WERI-Rb-1 (cell line): ENCODE data around the gene SNAP29.

Source experiments
- DNase-seq: peaks from one replicate; pipeline ENCODE4 v3.0.0-alpha.2; 2020
- H3K27ac ChIP-seq: fragments of 250-450 bp; sonication (Bioruptor Pico); 2 replicates; pipeline ENCODE4 v1.5.1; 2020; ENCODE audit warnings: mild to moderate bottlenecking, moderate library complexity
- H3K27me3 ChIP-seq: fragments of 250-450 bp; sonication (Bioruptor Pico); 2 replicates; pipeline ENCODE4 v1.5.1; 2021; ENCODE audit warnings: mild to moderate bottlenecking, low read depth, moderate library complexity; ENCODE audit not compliant: insufficient read depth, severe bottlenecking
- H3K36me3 ChIP-seq: fragments of 250-450 bp; sonication (Bioruptor Pico); 2 replicates; pipeline ENCODE4 v1.5.1; 2020; ENCODE audit warnings: mild to moderate bottlenecking, moderate library complexity
- H3K4me3 ChIP-seq: 2 replicates; pipeline ENCODE4 v1.5.1; 2011; ENCODE audit warnings: low read depth, mild to moderate bottlenecking, control low read depth, low read length
- H3K9me3 ChIP-seq: fragments of 250-450 bp; sonication (Bioruptor Pico); 2 replicates; pipeline ENCODE4 v1.5.1; 2021; ENCODE audit warnings: mild to moderate bottlenecking, moderate library complexity; ENCODE audit not compliant: severe bottlenecking
- TF ChIP-seq, protein P1 (sequence below): IDR thresholded peaks from 2 replicates; pipeline ENCODE4 v1.5.1; 2011; ENCODE audit warnings: low read depth, mild to moderate bottlenecking, control low read depth, inconsistent platforms, low read length

The SNAP29 gene

DNA sequence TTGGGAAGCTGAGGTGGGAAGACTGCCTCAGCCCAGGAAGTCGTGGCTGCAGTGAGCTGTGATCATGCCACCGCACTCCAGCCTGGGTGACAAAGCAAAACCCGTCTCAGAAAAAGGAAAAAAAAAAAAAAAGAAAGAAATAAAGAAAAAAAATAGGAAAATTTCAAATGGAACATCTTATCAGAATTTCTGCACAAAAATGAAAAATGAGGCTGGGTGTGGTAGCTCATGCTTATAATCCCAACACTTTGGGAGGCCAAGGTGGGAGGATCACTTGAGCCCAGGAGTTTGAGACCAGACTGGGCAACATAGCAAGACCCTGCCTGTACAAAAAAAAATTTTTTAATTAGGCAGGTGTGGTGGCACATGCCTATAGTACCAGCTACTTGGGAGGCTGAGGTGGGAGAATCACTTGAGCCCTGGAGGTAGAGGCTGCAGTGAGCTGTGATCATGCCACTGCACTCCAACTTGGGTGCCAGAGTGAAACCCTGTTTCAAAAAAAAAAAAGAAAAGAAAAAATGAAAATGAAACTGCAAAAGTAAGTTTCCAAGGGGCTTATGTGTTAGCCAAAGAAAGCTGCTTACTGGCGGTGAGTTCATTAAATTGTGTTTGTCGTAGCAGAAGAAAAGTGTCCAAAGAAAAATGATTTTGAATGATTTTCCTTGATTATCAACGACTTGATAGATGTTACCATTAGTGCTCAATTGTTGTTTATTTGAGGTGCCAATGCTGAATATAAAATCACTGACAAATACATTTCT, 50.9 kb downstream of the SNAP29 start:
- no peak for DNase-seq
- H3K9me3 ChIP-seq, result no peaks in the 10 kb centered on the region
- TF ChIP-seq, protein P1, sequence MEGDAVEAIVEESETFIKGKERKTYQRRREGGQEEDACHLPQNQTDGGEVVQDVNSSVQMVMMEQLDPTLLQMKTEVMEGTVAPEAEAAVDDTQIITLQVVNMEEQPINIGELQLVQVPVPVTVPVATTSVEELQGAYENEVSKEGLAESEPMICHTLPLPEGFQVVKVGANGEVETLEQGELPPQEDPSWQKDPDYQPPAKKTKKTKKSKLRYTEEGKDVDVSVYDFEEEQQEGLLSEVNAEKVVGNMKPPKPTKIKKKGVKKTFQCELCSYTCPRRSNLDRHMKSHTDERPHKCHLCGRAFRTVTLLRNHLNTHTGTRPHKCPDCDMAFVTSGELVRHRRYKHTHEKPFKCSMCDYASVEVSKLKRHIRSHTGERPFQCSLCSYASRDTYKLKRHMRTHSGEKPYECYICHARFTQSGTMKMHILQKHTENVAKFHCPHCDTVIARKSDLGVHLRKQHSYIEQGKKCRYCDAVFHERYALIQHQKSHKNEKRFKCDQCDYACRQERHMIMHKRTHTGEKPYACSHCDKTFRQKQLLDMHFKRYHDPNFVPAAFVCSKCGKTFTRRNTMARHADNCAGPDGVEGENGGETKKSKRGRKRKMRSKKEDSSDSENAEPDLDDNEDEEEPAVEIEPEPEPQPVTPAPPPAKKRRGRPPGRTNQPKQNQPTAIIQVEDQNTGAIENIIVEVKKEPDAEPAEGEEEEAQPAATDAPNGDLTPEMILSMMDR, result no peak
- H3K4me3 ChIP-seq, result no peak overlapping the region
- no peak overlapping the region for H3K27ac ChIP-seq
- no peaks in the 10 kb centered on the region for H3K36me3 ChIP-seq
- H3K27me3 ChIP-seq, result no peaks in the 10 kb centered on the region

DNA sequence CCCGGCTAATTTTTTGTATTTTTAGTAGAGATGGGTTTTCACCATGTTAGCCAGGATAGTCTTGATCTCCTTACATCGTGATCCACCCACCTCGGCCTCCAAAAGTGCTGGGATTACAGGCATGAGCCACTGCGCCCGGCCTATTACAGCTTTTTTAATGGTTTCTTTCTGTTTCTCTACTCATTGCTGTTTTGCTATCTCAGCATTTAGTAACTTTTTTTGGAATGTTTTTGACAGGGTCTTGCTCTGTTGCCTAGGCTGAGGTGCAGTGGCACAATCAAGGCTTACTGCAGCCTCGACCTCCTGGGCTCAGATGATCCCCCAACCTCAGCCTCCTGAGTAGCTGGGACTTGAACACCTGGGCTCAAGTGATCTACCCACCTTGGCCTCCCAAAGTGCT, 53.7 kb downstream of the SNAP29 start:
- H3K27me3 ChIP-seq, result no peaks in the 10 kb centered on the region
- no peak overlapping the region for H3K4me3 ChIP-seq
- TF ChIP-seq, protein P1, result no peak
- peaks cover 2% of the 10 kb centered on the region for H3K36me3 ChIP-seq
- H3K27ac ChIP-seq, result no peak overlapping the region
- no peaks in the 10 kb centered on the region for H3K9me3 ChIP-seq
- DNase-seq, result no peak

DNA sequence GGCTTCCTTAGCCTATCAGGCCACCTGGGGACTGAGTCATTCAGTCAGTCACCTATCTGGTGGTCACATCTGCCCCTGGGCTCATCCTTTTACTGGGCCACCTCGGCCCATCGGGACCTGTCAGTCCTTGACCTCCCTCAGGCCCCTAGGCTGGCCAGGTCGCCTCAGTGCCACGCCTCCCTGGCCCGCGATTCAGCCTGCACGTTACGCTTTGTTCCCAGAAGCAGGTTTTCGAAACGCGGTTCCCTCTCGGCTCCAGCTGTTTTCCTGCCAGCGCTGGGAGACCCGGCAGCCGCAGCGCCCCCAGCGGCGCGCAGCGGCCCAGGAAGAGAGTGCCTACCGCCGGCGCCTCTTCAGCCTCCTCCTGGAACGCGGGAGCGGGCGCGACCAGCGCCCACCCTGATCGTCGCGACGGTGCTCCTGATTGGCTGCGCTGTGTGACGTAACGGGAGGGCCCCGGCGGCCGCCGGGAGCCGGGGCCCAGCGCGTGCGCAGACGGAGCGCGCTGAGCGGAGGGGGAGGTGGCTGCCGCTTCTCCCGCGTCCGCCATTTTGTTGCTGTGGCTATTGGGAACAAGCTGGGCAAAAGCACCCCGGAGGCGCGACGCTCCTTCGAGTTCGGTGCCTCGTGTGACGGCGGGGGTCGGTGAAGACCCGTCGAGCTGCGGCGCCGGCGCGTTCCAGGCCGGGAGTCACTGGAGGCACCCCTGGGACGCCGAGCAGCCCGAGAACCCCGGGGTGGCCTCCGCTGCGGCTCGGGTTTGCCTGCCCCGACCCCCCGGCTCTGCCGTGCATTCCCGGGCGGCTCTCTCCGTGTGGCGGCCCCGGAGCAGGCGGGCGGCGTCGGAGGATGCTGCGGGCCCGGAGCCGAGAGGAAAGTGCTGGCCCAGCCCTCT, 58.4 kb downstream of the SNAP29 start, which contains the start of gene CRKL:
TSS of gene CRKL (plus strand) at position 492 of the 895 bp plus-strand sequence. CDS start 528 bp downstream, outside the sequence.
- Histone ChIP-seq H3K9me3 (no peaks in the 10 kb centered on the region), H3K27me3 (no peaks in the 10 kb centered on the region), H3K4me3 (peak within 1 kb of the TSS; percentile 97), H3K36me3 (peaks cover 31% of the 10 kb centered on the region), H3K27ac (peak within 1 kb of the TSS; percentile 93)
- TF ChIP-seq, protein P1, result peak; percentile 93
- DNase-seq, result peak; percentile 97

DNA sequence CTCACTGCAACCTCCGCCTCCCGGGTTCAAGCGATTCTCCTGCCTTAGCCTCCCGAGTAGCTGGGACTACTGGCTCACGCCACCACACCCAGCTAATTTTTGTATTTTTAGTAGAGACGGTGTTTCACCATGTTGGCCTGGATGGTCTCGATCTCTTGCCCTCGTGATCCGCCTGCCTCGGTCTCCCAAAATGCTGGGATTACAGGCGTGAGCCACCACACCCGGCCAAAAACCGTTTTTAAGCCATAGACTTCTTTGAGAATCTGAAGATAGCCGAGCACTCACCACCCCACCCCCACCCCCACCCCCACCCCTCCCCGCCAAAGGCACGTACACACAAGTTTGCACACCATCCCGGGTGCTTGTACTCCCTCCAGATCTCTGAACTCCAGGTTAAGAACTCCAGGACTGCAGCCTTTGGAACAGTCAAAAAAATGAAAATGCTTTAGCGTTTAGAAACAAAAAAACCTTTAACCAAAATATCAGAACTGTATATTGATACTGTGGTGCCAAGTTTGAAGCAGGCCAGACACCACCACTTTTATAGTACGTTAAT, 59.9 kb downstream of the SNAP29 start:
- TF ChIP-seq, protein P1, result no peak
- Histone ChIP-seq H3K9me3 (no peaks in the 10 kb centered on the region), H3K36me3 (peaks cover 41% of the 10 kb centered on the region), H3K27ac (peak overlapping the region; percentile 93), H3K4me3 (peak overlapping the region; percentile 97), H3K27me3 (no peaks in the 10 kb centered on the region)
- no peak for DNase-seq

DNA sequence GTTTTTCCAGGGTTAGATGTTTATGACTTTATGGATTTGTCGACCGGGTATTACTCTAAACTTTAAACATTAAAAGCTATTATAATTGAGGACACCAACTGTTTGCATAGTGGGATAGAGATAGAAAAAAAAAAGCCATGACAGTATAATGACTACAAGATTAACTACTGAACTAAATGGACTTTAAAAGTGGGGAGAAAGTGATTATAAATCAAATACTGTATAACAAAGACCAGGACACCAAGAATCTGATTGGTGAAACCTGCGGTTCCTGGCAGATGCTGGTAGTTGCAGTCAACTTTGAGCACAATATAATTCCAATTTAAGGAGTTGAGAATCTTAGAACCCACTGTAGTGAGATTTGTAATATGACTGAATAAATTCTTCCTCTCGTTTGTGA, 60.9 kb downstream of the SNAP29 start:
- TF ChIP-seq, protein P1, result no peak
- H3K27me3 ChIP-seq, result no peaks in the 10 kb centered on the region
- peak overlapping the region; percentile 97 for H3K4me3 ChIP-seq
- H3K27ac ChIP-seq, result no peak overlapping the region
- peaks cover 49% of the 10 kb centered on the region for H3K36me3 ChIP-seq
- DNase-seq, result no peak
- H3K9me3 ChIP-seq, result no peaks in the 10 kb centered on the region
